K562 (cell line): ENCODE data around the gene ZNF451. TPM values are rescaled to one million over a fixed set of nuclear protein-coding genes. Genes with fewer than 3 reads are reported as not detected.
A peak's percentile ranks its signal among the peaks of the same experiment; 100 is the strongest.

Experiments
- CC2D1A ChIP-seq: fragments of 450-650 bp; IDR thresholded peaks from 2 replicates; pipeline ENCODE4 v1.6.1; 2017; ENCODE audit warnings: mild to moderate bottlenecking
- CEBPB ChIP-seq: fragments of 450-650 bp; IDR thresholded peaks from 2 replicates; pipeline ENCODE4 v1.6.1; 2016; ENCODE audit warnings: missing genetic modification characterization, missing compliant biosample characterization
- CSDE1 ChIP-seq, 2 experiments: fragments of 450-650 bp; IDR thresholded peaks; 2 replicates each; pipeline ENCODE4 v1.6.1; 2016; ENCODE audit warnings: mild to moderate bottlenecking in 1 of 2
- E2F6 ChIP-seq, 2 experiments: IDR thresholded peaks; 2 replicates each; pipeline ENCODE4 v1.6.1; 2011; ENCODE audit warnings: borderline replicate concordance in 1 of 2, control low read depth in 1 of 2, low read depth in 1 of 2, low read length in 1 of 2, mild to moderate bottlenecking in 1 of 2, mixed read lengths in 1 of 2, moderate library complexity in 1 of 2; ENCODE audit not compliant: insufficient read depth in 1 of 2, insufficient read length in 1 of 2, poor library complexity in 1 of 2, severe bottlenecking in 1 of 2; ENCODE audit errors: extremely low read depth in 1 of 2
- ESRRB ChIP-seq: fragments of 250-450 bp; sonication (Bioruptor Pico); IDR thresholded peaks from 2 replicates; pipeline ENCODE4 v1.5.0; 2020; ENCODE audit warnings: mild to moderate bottlenecking, moderate library complexity, borderline replicate concordance
- FOXJ2 ChIP-seq: fragments of 200-800 bp; sonication (Bioruptor generic); IDR thresholded peaks from 2 replicates; pipeline ENCODE4 v1.6.1; 2016; ENCODE audit warnings: missing genetic modification characterization, missing compliant biosample characterization
- HDAC3 ChIP-seq: fragments of 450-650 bp; IDR thresholded peaks from 2 replicates; pipeline ENCODE4 v1.6.1; 2018; ENCODE audit warnings: borderline replicate concordance, mild to moderate bottlenecking, moderate library complexity; ENCODE audit not compliant: partially characterized antibody
- HNRNPH1 ChIP-seq: fragments of 200-400 bp; formaldehyde crosslinking; optimal IDR thresholded peaks from 2 replicates; pipeline ENCODE3; 2017; ENCODE audit warnings: low read depth, mild to moderate bottlenecking, low read length, moderate library complexity
- KLF10 ChIP-seq: fragments of 250-450 bp; sonication (Bioruptor Pico); IDR thresholded peaks from 2 replicates; pipeline ENCODE4 v1.6.1; 2021; ENCODE audit warnings: matching md5 sums
- NCOA6 ChIP-seq: fragments of 450-650 bp; IDR thresholded peaks from 2 replicates; pipeline ENCODE4 v1.6.1; 2017; ENCODE audit warnings: mild to moderate bottlenecking
- NFIC ChIP-seq: fragments of 450-650 bp; IDR thresholded peaks from 2 replicates; pipeline ENCODE4 v1.6.1; 2017; ENCODE audit warnings: mild to moderate bottlenecking, inconsistent platforms
- NFYB ChIP-seq: IDR thresholded peaks from 2 replicates; pipeline ENCODE4 v1.6.1; 2011; ENCODE audit warnings: mild to moderate bottlenecking, moderate library complexity; ENCODE audit not compliant: insufficient read length; ENCODE audit errors: extremely low read depth
- RBM15 ChIP-seq: fragments of 200-400 bp; formaldehyde crosslinking; IDR thresholded peaks from 2 replicates; pipeline ENCODE4 v1.6.1; 2018; ENCODE audit warnings: mild to moderate bottlenecking, low read length, moderate library complexity; ENCODE audit not compliant: insufficient read depth
- RBM25 ChIP-seq: fragments of 200-400 bp; formaldehyde crosslinking; IDR thresholded peaks from 2 replicates; pipeline ENCODE4 v1.6.1; 2018; ENCODE audit warnings: low read length, low read depth, moderate library complexity; ENCODE audit not compliant: severe bottlenecking
- TEAD1 ChIP-seq, 2 experiments: fragments of 450-650 bp in 1 of 2; sonication (generic) in 1 of 2; formaldehyde crosslinking; IDR thresholded peaks; 2 replicates each; pipeline versions ENCODE4 v1.4.0 to v1.8.0; 2020 to 2022; ENCODE audit warnings: mild to moderate bottlenecking in 2 of 2, missing genetic modification reagents in 1 of 2
- TFAM ChIP-seq: fragments of 250-450 bp; sonication (Bioruptor Pico); conservative IDR thresholded peaks from 2 replicates; pipeline ENCODE4 v1.5.0; 2021; ENCODE audit warnings: mild to moderate bottlenecking, moderate library complexity
- VEZF1 ChIP-seq: fragments of 200-800 bp; sonication (Bioruptor generic); IDR thresholded peaks from 2 replicates; pipeline ENCODE4 v1.6.1; 2017; ENCODE audit warnings: missing genetic modification characterization, missing compliant biosample characterization
- ZNF212 ChIP-seq: fragments of 450-650 bp; formaldehyde crosslinking; IDR thresholded peaks from 2 replicates; pipeline ENCODE4 v1.4.0; 2020; ENCODE audit warnings: mild to moderate bottlenecking
- ZNF354B ChIP-seq: fragments of 250-450 bp; sonication (Bioruptor Pico); IDR thresholded peaks from 2 replicates; pipeline ENCODE4 v1.4.0; 2020
- ZNF589 ChIP-seq: fragments of 200-800 bp; sonication (Bioruptor generic); IDR thresholded peaks from 2 replicates; pipeline ENCODE4 v1.6.1; 2016; ENCODE audit warnings: low read depth, missing genetic modification characterization, missing compliant biosample characterization
- polyA plus RNA-seq, 8 experiments: library from polyadenylated mRNA; depleted of rRNA in 4 of 8; stranded (reverse) in 5 of 8; unstranded in 3 of 8; fragments of >200 nt; fragmentation: Nextera tagmentation in 2 of 8; fragmentation: Illumina TruSeq in 1 of 8; extraction: Ambion mirVana in 2 of 8; extraction: Trizol in 1 of 8; gene quantifications; 2 replicates each; pipeline versions ENCODE4 v1.2.1 to v1.2.3, GENCODE V29; 2011 to 2014; ENCODE audit warnings: inconsistent platforms in 1 of 8, missing spikeins in 1 of 8
- total RNA-seq, 7 experiments: library from RNA; depleted of rRNA in 6 of 7; stranded (reverse); fragments of >200 nt in 6 of 7; fragmentation: Illumina TruSeq in 2 of 7; extraction: Trizol in 2 of 7; gene quantifications; 2 replicates each; pipeline versions ENCODE4 v1.2.1 to v1.2.3, GENCODE V29; 2011 to 2021; ENCODE audit warnings: low replicate concordance in 1 of 7
- TF ChIP-seq, protein P1 (sequence below): fragments of 450-650 bp; IDR thresholded peaks from 2 replicates; pipeline ENCODE4 v1.6.1; 2017; ENCODE audit warnings: mild to moderate bottlenecking, moderate library complexity
- TF ChIP-seq, protein P2 (sequence below), 3 experiments: fragments of 200-800 bp in 1 of 3; sonication (Bioruptor generic) in 1 of 3; sonication (generic) in 1 of 3; formaldehyde crosslinking in 1 of 3; IDR thresholded peaks; 2 replicates each; pipeline versions ENCODE4 v1.6.1 to v1.8.0; 2016 to 2022; ENCODE audit warnings: mild to moderate bottlenecking in 2 of 3, missing compliant biosample characterization in 2 of 3, missing genetic modification characterization in 2 of 3, missing genetic modification reagents in 1 of 3

Gene ZNF451
- total and polyA plus RNA-seq, 9 of the 15 experiments (the other 6 are each of a cell fraction or from before 2014, with no cell fraction given), result 16.1 to 74.3 (median 38.3) TPM

- TF ChIP-seq CEBPB (tag) (peak; percentile 67), RBM25 (no peak), ZNF354B (CRISPR knock-in tag) (no peak), NFYB (no peak), ESRRB (CRISPR knock-in tag) (no peak), NCOA6 (no peak), TEAD1 (CRISPR knock-in tag; IDR thresholded peaks at IDR 0.05) (no peak), CSDE1 (IDR thresholded peaks at IDR 0.05) (no peak), CC2D1A (no peak), HDAC3 (no peak), VEZF1 (CRISPR knock-in tag) (no peak), ZNF212 (CRISPR knock-in tag) (no peak), E2F6 (IDR thresholded peaks at IDR 0.05; ENCODE audit: borderline replicate concordance in 1 of 2, extremely low read depth in 1 of 2, insufficient read depth in 1 of 2, insufficient read length in 1 of 2, low read depth in 1 of 2, low read length in 1 of 2, poor library complexity in 1 of 2, severe bottlenecking in 1 of 2) (peak in 1 of 2 experiments; percentile 12), FOXJ2 (tag) (no peak), HNRNPH1 (no peak), RBM15 (no peak), ZNF589 (CRISPR knock-in tag) (no peak), TFAM (CRISPR knock-in tag) (no peak), KLF10 (CRISPR knock-in tag) (no peak), NFIC (peak; percentile 34; the same call in 1 of the 2 replicates)
- TF ChIP-seq, protein P1, sequence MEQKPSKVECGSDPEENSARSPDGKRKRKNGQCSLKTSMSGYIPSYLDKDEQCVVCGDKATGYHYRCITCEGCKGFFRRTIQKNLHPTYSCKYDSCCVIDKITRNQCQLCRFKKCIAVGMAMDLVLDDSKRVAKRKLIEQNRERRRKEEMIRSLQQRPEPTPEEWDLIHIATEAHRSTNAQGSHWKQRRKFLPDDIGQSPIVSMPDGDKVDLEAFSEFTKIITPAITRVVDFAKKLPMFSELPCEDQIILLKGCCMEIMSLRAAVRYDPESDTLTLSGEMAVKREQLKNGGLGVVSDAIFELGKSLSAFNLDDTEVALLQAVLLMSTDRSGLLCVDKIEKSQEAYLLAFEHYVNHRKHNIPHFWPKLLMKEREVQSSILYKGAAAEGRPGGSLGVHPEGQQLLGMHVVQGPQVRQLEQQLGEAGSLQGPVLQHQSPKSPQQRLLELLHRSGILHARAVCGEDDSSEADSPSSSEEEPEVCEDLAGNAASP, result no peak
- TF ChIP-seq, protein P2, sequence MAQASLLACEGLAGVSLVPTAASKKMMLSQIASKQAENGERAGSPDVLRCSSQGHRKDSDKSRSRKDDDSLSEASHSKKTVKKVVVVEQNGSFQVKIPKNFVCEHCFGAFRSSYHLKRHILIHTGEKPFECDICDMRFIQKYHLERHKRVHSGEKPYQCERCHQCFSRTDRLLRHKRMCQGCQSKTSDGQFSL (CRISPR knock-in tag; IDR thresholded peaks at IDR 0.05), result no peak
- TF ChIP-seq, protein P2 (tag; IDR thresholded peaks at IDR 0.05), result no peak
These were observed 126.5 kb downstream of the ZNF451 start (continued) for GRCh38 chr6:57216235-57217101.
